IMR-90 (cell line): Measurements from ENCODE around the gene WBP11. TPM values are rescaled to one million over a fixed set of nuclear protein-coding genes. Genes with fewer than 3 reads are reported as not detected.

ENCODE experiments used
- ATAC-seq: fragments of 200-7000 bp; cut with Tn5 transposase; 2 replicates; pipeline ENCODE4 v1.9.1; 2020; ENCODE audit warnings: low read depth, mild to moderate bottlenecking, moderate library complexity
- BruUV-seq: library from RNA; stranded (reverse); fragments of 400-500 nt; replicated peaks from 2 replicates; lab custom pipeline; 2021; lab: Mats Ljungman, UMichigan
- CTCF ChIA-PET: fragments of 300-600 bp; formaldehyde crosslinking; extraction: SDS; loops from one replicate; lab custom pipeline; 2021; ENCODE audit warnings: antibody characterized with exemption; lab: Yijun Ruan, JAX
- POLR2A ChIA-PET: fragments of 300-600 bp; sonication (Branson Sonifier 250); formaldehyde crosslinking; loops from one replicate; lab custom pipeline; 2022; ENCODE audit warnings: antibody characterized with exemption; ENCODE audit not compliant: unreplicated experiment; lab: Charles Lee
- DNase-seq: peaks from one replicate; pipeline ENCODE4 v3.0.0; 2013
- H2AFZ ChIP-seq: replicated peaks from 2 replicates; pipeline ENCODE3; 2013; ENCODE audit warnings: low read length, mild to moderate bottlenecking; ENCODE audit not compliant: poor library complexity
- H2AK5ac ChIP-seq: 2 replicates; pipeline ENCODE4 v1.6.1; 2013; ENCODE audit warnings: low read depth, low read length, inconsistent platforms
- H2AK9ac ChIP-seq: replicated peaks from 2 replicates; pipeline ENCODE3; 2013; ENCODE audit warnings: mild to moderate bottlenecking, low read depth, low read length, moderate library complexity; ENCODE audit not compliant: poor library complexity
- H2BK120ac ChIP-seq: 2 replicates; pipeline ENCODE4 v1.6.1; 2013; ENCODE audit warnings: low read depth, low read length, inconsistent platforms
- H2BK15ac ChIP-seq: 3 replicates; pipeline ENCODE4 v1.6.1; 2013; ENCODE audit warnings: low read depth, low read length, inconsistent platforms
- H2BK20ac ChIP-seq: 2 replicates; pipeline ENCODE4 v1.6.1; 2013; ENCODE audit warnings: low read depth, mild to moderate bottlenecking, inconsistent platforms, low read length, moderate library complexity
- H2BK5ac ChIP-seq: 2 replicates; pipeline ENCODE4 v1.6.1; 2013; ENCODE audit warnings: mild to moderate bottlenecking, low read depth, low read length, inconsistent platforms; ENCODE audit not compliant: poor library complexity, severe bottlenecking
- H3K14ac ChIP-seq: replicated peaks from 2 replicates; pipeline ENCODE4 v1.6.1; 2013; ENCODE audit warnings: low read depth, low read length, inconsistent platforms
- H3K18ac ChIP-seq: 2 replicates; pipeline ENCODE4 v1.6.1; 2013; ENCODE audit warnings: low read depth, low read length, control low read depth
- H3K23ac ChIP-seq: 2 replicates; pipeline ENCODE4 v1.6.1; 2013; ENCODE audit warnings: low read depth, low read length, inconsistent platforms
- H3K27ac ChIP-seq: 2 replicates; pipeline ENCODE4 v1.5.1; 2013; ENCODE audit warnings: mild to moderate bottlenecking, control low read depth, low read length; ENCODE audit not compliant: insufficient read depth
- H3K27me3 ChIP-seq: 2 replicates; pipeline ENCODE4 v1.6.1; 2013; ENCODE audit warnings: low read length; ENCODE audit not compliant: control insufficient read depth, insufficient read depth
- H3K36me3 ChIP-seq: 2 replicates; pipeline ENCODE4 v1.6.1; 2013; ENCODE audit warnings: low read length, mixed read lengths; ENCODE audit not compliant: control insufficient read depth, insufficient read depth
- H3K4ac ChIP-seq: 2 replicates; pipeline ENCODE4 v1.6.1; 2013; ENCODE audit warnings: low read depth, low read length, inconsistent platforms
- H3K4me1 ChIP-seq: 2 replicates; pipeline ENCODE4 v1.6.1; 2013; ENCODE audit warnings: low read length, mixed read lengths; ENCODE audit not compliant: control insufficient read depth, insufficient read depth
- H3K4me2 ChIP-seq: 2 replicates; pipeline ENCODE4 v1.6.1; 2013; ENCODE audit warnings: low read depth, mild to moderate bottlenecking, control low read depth, low read length, moderate library complexity
- H3K4me3 ChIP-seq: 2 replicates; pipeline ENCODE4 v1.5.1; 2013; ENCODE audit warnings: low read depth, mild to moderate bottlenecking, control low read depth, low read length, moderate library complexity; ENCODE audit not compliant: insufficient read depth
- H3K56ac ChIP-seq: 2 replicates; pipeline ENCODE4 v1.6.1; 2013; ENCODE audit warnings: low read length, inconsistent platforms; ENCODE audit not compliant: insufficient read depth; ENCODE audit errors: extremely low read depth
- H3K79me1 ChIP-seq, 2 experiments: 2 replicates each; pipeline ENCODE4 v1.6.1; 2013; ENCODE audit warnings: low read length in 2 of 2, inconsistent platforms in 1 of 2, low read depth in 1 of 2
- H3K9ac ChIP-seq: 2 replicates; pipeline ENCODE4 v1.6.1; 2013; ENCODE audit warnings: low read depth, low read length, control low read depth
- H3K9me1 ChIP-seq: 2 replicates; pipeline ENCODE4 v1.6.1; 2013; ENCODE audit warnings: low read length, inconsistent platforms; ENCODE audit not compliant: insufficient read depth
- H3K9me3 ChIP-seq: 2 replicates; pipeline ENCODE4 v1.6.1; 2013; ENCODE audit warnings: low read length; ENCODE audit not compliant: control insufficient read depth, insufficient read depth
- H4K20me1 ChIP-seq: 2 replicates; pipeline ENCODE4 v1.6.1; 2013; ENCODE audit warnings: low read length, inconsistent platforms; ENCODE audit not compliant: insufficient read depth
- H4K5ac ChIP-seq: 2 replicates; pipeline ENCODE4 v1.6.1; 2013; ENCODE audit warnings: mild to moderate bottlenecking, low read depth, low read length, control low read depth
- H4K8ac ChIP-seq, 2 experiments: 2 replicates each; pipeline ENCODE4 v1.6.1; 2013; ENCODE audit warnings: low read depth in 2 of 2, low read length in 2 of 2, control low read depth in 1 of 2, inconsistent platforms in 1 of 2
- H4K91ac ChIP-seq: 2 replicates; pipeline ENCODE4 v1.6.1; 2013; ENCODE audit warnings: low read depth, low read length, inconsistent platforms; ENCODE audit not compliant: insufficient read depth
- BHLHE40 ChIP-seq: fragments of 150-350 bp; IDR thresholded peaks from 2 replicates; pipeline ENCODE4 v1.6.1; 2016; ENCODE audit warnings: mild to moderate bottlenecking, low read depth, low read length
- CEBPB ChIP-seq: IDR thresholded peaks from 2 replicates; pipeline ENCODE4 v1.6.1; 2012; ENCODE audit warnings: low read depth, low read length, improper control_type of control experiment
- CHD1 ChIP-seq: IDR thresholded peaks from 2 replicates; pipeline ENCODE4 v1.6.1; 2012; ENCODE audit warnings: low read depth, low read length, improper control_type of control experiment
- CTCF ChIP-seq: conservative IDR thresholded peaks from 2 replicates; pipeline ENCODE4 v1.5.1; 2012; ENCODE audit warnings: mild to moderate bottlenecking, low read depth, low read length, improper control_type of control experiment
- ELK1 ChIP-seq: fragments of 150-350 bp; IDR thresholded peaks from 2 replicates; pipeline ENCODE4 v1.6.1; 2016; ENCODE audit warnings: low read depth, mild to moderate bottlenecking, low read length, moderate library complexity, borderline replicate concordance
- FOS ChIP-seq: fragments of 150-350 bp; IDR thresholded peaks from 2 replicates; pipeline ENCODE4 v1.6.1; 2016; ENCODE audit warnings: low read depth, low read length
- MAFK ChIP-seq: IDR thresholded peaks from 2 replicates; pipeline ENCODE4 v1.6.1; 2012; ENCODE audit warnings: low read depth, low read length, improper control_type of control experiment
- MAZ ChIP-seq: IDR thresholded peaks from 2 replicates; pipeline ENCODE4 v1.6.1; 2012; ENCODE audit warnings: low read depth, mild to moderate bottlenecking, low read length, improper control_type of control experiment, moderate library complexity, borderline replicate concordance
- MXI1 ChIP-seq: IDR thresholded peaks from 2 replicates; pipeline ENCODE4 v1.6.1; 2012; ENCODE audit warnings: low read depth, mild to moderate bottlenecking, low read length, moderate library complexity, borderline replicate concordance
- NFE2L2 ChIP-seq: fragments of 150-350 bp; IDR thresholded peaks from 2 replicates; pipeline ENCODE4 v1.6.1; 2016; ENCODE audit warnings: low read depth, mild to moderate bottlenecking, low read length
- POLR2A ChIP-seq: IDR thresholded peaks from 2 replicates; pipeline ENCODE4 v1.6.1; 2012; ENCODE audit warnings: mild to moderate bottlenecking, low read depth, low read length
- RAD21 ChIP-seq: IDR thresholded peaks from 2 replicates; pipeline ENCODE4 v1.6.1; 2012; ENCODE audit warnings: low read length, improper control_type of control experiment
- RCOR1 ChIP-seq: IDR thresholded peaks from 2 replicates; pipeline ENCODE4 v1.6.1; 2012; ENCODE audit warnings: mild to moderate bottlenecking, low read length, improper control_type of control experiment; ENCODE audit not compliant: insufficient replicate concordance
- RFX5 ChIP-seq: IDR thresholded peaks from 2 replicates; pipeline ENCODE4 v1.8.0; 2012; ENCODE audit warnings: low read depth, mild to moderate bottlenecking, low read length, moderate library complexity
- SMC3 ChIP-seq: fragments of 150-350 bp; IDR thresholded peaks from 2 replicates; pipeline ENCODE4 v1.6.1; 2016; ENCODE audit warnings: low read depth, mild to moderate bottlenecking, antibody characterized with exemption, low read length, moderate library complexity
- USF2 ChIP-seq: fragments of 150-350 bp; IDR thresholded peaks from 2 replicates; pipeline ENCODE4 v1.6.1; 2017; ENCODE audit warnings: mild to moderate bottlenecking, antibody characterized with exemption, low read length, low read depth
- WGBS, 2 experiments: methylation state at CpG; one replicate each; pipeline versions ENCODE4 v1.1.5 to v1.1.7; 2013; ENCODE audit warnings: missing lambda C conversion rate in 2 of 2; ENCODE audit not compliant: insufficient read length in 1 of 2; ENCODE audit errors: extremely low coverage in 2 of 2; 5-methylcytosine and 5-hydroxymethylcytosine counted together
- dilution Hi-C: fragments of 300-500 bp; cut with HindIII; formaldehyde crosslinking; loops from one replicate; pipeline ENCODE4 v1.14.3; 2018; ENCODE audit warnings: low sequenced_read_pairs; ENCODE audit not compliant: unreplicated experiment
- in situ Hi-C: fragments of 300-500 bp; cut with MboI; formaldehyde crosslinking; loops from 3 replicates; pipeline ENCODE4 v1.14.3; 2019; ENCODE audit warnings: low sequenced_read_pairs, inconsistent platforms, mixed read lengths
- intact Hi-C: fragments of 100-400 bp; cut with micrococcal nuclease; formaldehyde crosslinking; loops from 2 replicates; pipeline ENCODE4 v1.10.0; 2022
- polyA plus RNA-seq, 3 experiments: library from polyadenylated mRNA; depleted of rRNA; stranded (reverse); fragments of >200 nt; gene quantifications; 2 replicates each; pipeline ENCODE4 v1.2.3, GENCODE V29; 2012; ENCODE audit warnings: low replicate concordance in 1 of 3
- total RNA-seq: library from RNA; depleted of rRNA; stranded (reverse); fragments of >200 nt; gene quantifications from 2 replicates; pipeline ENCODE4 v1.2.3, GENCODE V29; 2012

WBP11 gene
- total and polyA plus RNA-seq, 2 of the 4 experiments (the other 2 are of a cell fraction), result 2.5 to 18.3 TPM

- Histone ChIP-seq H2AK9ac (no peak overlapping the region), H3K27ac (peak overlapping the region; percentile 27), H2BK5ac (peak overlapping the region; percentile 78), H3K4ac (peak overlapping the region; percentile 56; the same call in 1 of the 2 replicates), H2BK15ac (no peak overlapping the region), H3K9ac (peak overlapping the region; percentile 87), H3K18ac (peak overlapping the region; percentile 44; the same call in 1 of the 2 replicates), H4K20me1 (no peaks in the 10 kb centered on the region), H3K9me3 (no peaks in the 10 kb centered on the region), H3K4me1 (no peaks in the 10 kb centered on the region), H2AK5ac (no peak overlapping the region), H2AFZ (peak overlapping the region; percentile 80), H2BK20ac (peak overlapping the region; percentile 22; the same call in 1 of the 2 replicates), H3K36me3 (peaks cover 3% of the 10 kb centered on the region; the same call in 1 of the 2 replicates), H3K4me2 (peak overlapping the region; percentile 73), H3K23ac (peak overlapping the region; percentile 89), H2BK120ac (peak overlapping the region; percentile 44), H3K27me3 (no peaks in the 10 kb centered on the region), H3K79me1 (peaks cover 4 to 10% of the 10 kb centered on the region in 2 experiments; a peak in 3 of 4 replicates), H3K9me1 (no peaks in the 10 kb centered on the region), H3K14ac (peak overlapping the region; percentile 90), H4K8ac (peak overlapping the region; percentile 69 to 95), H4K5ac (peak overlapping the region; percentile 42; the same call in 1 of the 2 replicates), H3K56ac (peak overlapping the region; percentile 97), H4K91ac (peak overlapping the region; percentile 56; the same call in 1 of the 2 replicates), H3K4me3 (peak overlapping the region; percentile 69)
- intact Hi-C loops (loop anchor here (1.0 to 2.0 kb wide), 2 partner anchors 29 to 33 kb away; a partner anchor contains a TSS), in situ Hi-C loops (no loop called here), dilution Hi-C loops (no loop called here)
- POLR2A ChIA-PET, result no interaction called here
- ATAC-seq, result peak; percentile 9
- 0% methylated on average over 8 of the region's 12 CpGs; no CpG with 5 or more reads in 1 of the 2 experiments for WGBS, 2 experiments
- no TSS peak for BruUV-seq
- CTCF ChIA-PET, result interaction anchor here (1.1 kb wide), 1 partner anchor 41 kb away, joined by 3 read pairs; no protein-coding TSS in a partner anchor
- no peak for DNase-seq
- TF ChIP-seq NFE2L2 (no peak), RCOR1 (no peak), SMC3 (no peak), USF2 (no peak), MAFK (no peak), MXI1 (no peak), CEBPB (no peak), CHD1 (no peak), BHLHE40 (no peak), MAZ (no peak), RAD21 (no peak), CTCF (no peak), POLR2A (no peak), RFX5 (no peak), ELK1 (no peak), FOS (no peak)
Observed at GRCh38 chr12:14803830-14804160, 517 bp upstream of the WBP11 start.
